Loucy (cell line): ENCODE measurements around the gene MATCAP1.

Experiments
- H2AFZ ChIP-seq: fragments of 200-600 bp; sonication (generic); 2 replicates; pipeline ENCODE4 v1.6.0; 2016; ENCODE audit warnings: antibody characterized with exemption, mild to moderate bottlenecking, low read length, moderate library complexity
- H3F3A ChIP-seq: fragments of 200-600 bp; 2 replicates; pipeline ENCODE4 v1.6.0; 2016; ENCODE audit warnings: antibody characterized with exemption, low read depth, mild to moderate bottlenecking
- H3K27me3 ChIP-seq: fragments of 200-600 bp; sonication (generic); 2 replicates; pipeline ENCODE4 v1.6.1; 2014; ENCODE audit warnings: low read length, mild to moderate bottlenecking; ENCODE audit not compliant: insufficient read depth, poor library complexity, severe bottlenecking
- H3K36me3 ChIP-seq: fragments of 200-600 bp; sonication (generic); 2 replicates; pipeline ENCODE4 v1.6.1; 2016; ENCODE audit warnings: low read length; ENCODE audit not compliant: insufficient read depth
- H3K4me1 ChIP-seq: fragments of 200-600 bp; sonication (generic); 2 replicates; pipeline ENCODE4 v1.5.1; 2014; ENCODE audit warnings: low read length, mild to moderate bottlenecking; ENCODE audit not compliant: insufficient read depth, poor library complexity, severe bottlenecking
- H3K4me2 ChIP-seq: fragments of 200-600 bp; sonication (generic); 2 replicates; pipeline ENCODE4 v1.6.0; 2014; ENCODE audit warnings: antibody characterized with exemption, low read length, low read depth, mild to moderate bottlenecking; ENCODE audit not compliant: poor library complexity, severe bottlenecking
- H3K4me3 ChIP-seq: fragments of 200-600 bp; sonication (generic); 2 replicates; pipeline ENCODE4 v1.5.1; 2014; ENCODE audit warnings: low read length, mild to moderate bottlenecking, mixed read lengths; ENCODE audit not compliant: poor library complexity, severe bottlenecking
- H3K79me2 ChIP-seq: fragments of 200-600 bp; sonication (generic); 2 replicates; pipeline ENCODE4 v1.6.1; 2014; ENCODE audit warnings: low read length; ENCODE audit not compliant: insufficient read depth
- H3K9ac ChIP-seq: fragments of 200-600 bp; sonication (generic); 2 replicates; pipeline ENCODE4 v1.6.0; 2014; ENCODE audit warnings: mild to moderate bottlenecking, low read depth, low read length, moderate library complexity; ENCODE audit not compliant: poor library complexity, severe bottlenecking
- H3K9me2 ChIP-seq: fragments of 200-600 bp; sonication (generic); replicated peaks from 2 replicates; pipeline ENCODE4 v1.6.1; 2016; ENCODE audit warnings: low read depth, low read length, mixed read lengths
- H3K9me3 ChIP-seq: fragments of 200-600 bp; sonication (generic); 2 replicates; pipeline ENCODE4 v1.6.1; 2014; ENCODE audit warnings: mild to moderate bottlenecking, antibody characterized with exemption, low read length, low read depth; ENCODE audit not compliant: insufficient read depth
- H4K20me1 ChIP-seq: fragments of 200-600 bp; sonication (generic); 2 replicates; pipeline ENCODE4 v1.6.0; 2014; ENCODE audit warnings: antibody characterized with exemption, low read length, mild to moderate bottlenecking; ENCODE audit not compliant: insufficient read depth, poor library complexity, severe bottlenecking
- CTCF ChIP-seq: fragments of 200-600 bp; sonication (generic); conservative IDR thresholded peaks from 2 replicates; pipeline ENCODE4 v1.5.1; 2014; ENCODE audit warnings: mild to moderate bottlenecking, antibody characterized with exemption, low read length
- EZH2phosphoT487 ChIP-seq: fragments of 200-600 bp; IDR thresholded peaks from 2 replicates; pipeline ENCODE4 v1.6.1; 2018; ENCODE audit warnings: antibody characterized with exemption, mild to moderate bottlenecking, moderate library complexity, borderline replicate concordance

MATCAP1 gene

GRCh38 chr16:67166110-67166547 is 17.6 kb downstream of the MATCAP1 start:
- TF ChIP-seq CTCF (no peak), EZH2phosphoT487 (no peak)
- no peaks in the 10 kb centered on the region for H3K27me3 ChIP-seq

GRCh38 chr16:67165121-67166078 is 18.4 kb downstream of the MATCAP1 start:
- H3K27me3 ChIP-seq: no peaks in the 10 kb centered on the region
- no peak overlapping the region for H3K9ac ChIP-seq
- H3K9me3 ChIP-seq: no peaks in the 10 kb centered on the region
- peaks cover 13% of the 10 kb centered on the region for H3K4me1 ChIP-seq
- no peak overlapping the region for H3K4me2 ChIP-seq
- no peaks in the 10 kb centered on the region for H4K20me1 ChIP-seq
- H3F3A ChIP-seq: no peaks in the 10 kb centered on the region
- H2AFZ ChIP-seq: no peak overlapping the region
- H3K9me2 ChIP-seq: no peaks in the 10 kb centered on the region
- no peak overlapping the region for H3K4me3 ChIP-seq
- no peak for TF ChIP-seq EZH2phosphoT487
- TF ChIP-seq CTCF: no peak
- no peaks in the 10 kb centered on the region for H3K36me3 ChIP-seq
- no peaks in the 10 kb centered on the region for H3K79me2 ChIP-seq

More at GRCh38 chr16:67166110-67166547, 17.6 kb downstream of the MATCAP1 start:
- H3K4me2 ChIP-seq: no peak overlapping the region
- H3K4me3 ChIP-seq: no peak overlapping the region
- no peak overlapping the region for H2AFZ ChIP-seq
- H3K79me2 ChIP-seq: no peaks in the 10 kb centered on the region
- H3K9me2 ChIP-seq: no peaks in the 10 kb centered on the region
- H4K20me1 ChIP-seq: no peaks in the 10 kb centered on the region
- no peaks in the 10 kb centered on the region for H3K9me3 ChIP-seq
- H3K4me1 ChIP-seq: peaks cover 13% of the 10 kb centered on the region
- no peak overlapping the region for H3K9ac ChIP-seq
- H3F3A ChIP-seq: no peaks in the 10 kb centered on the region
- no peaks in the 10 kb centered on the region for H3K36me3 ChIP-seq

- Histone ChIP-seq H3K27me3 (no peaks in the 10 kb centered on the region), H3K4me1 (peaks cover 7% of the 10 kb centered on the region), H3K9me2 (no peaks in the 10 kb centered on the region), H3K79me2 (peaks cover under 1% of the 10 kb centered on the region; the same call in 1 of the 2 replicates), H4K20me1 (no peaks in the 10 kb centered on the region), H2AFZ (no peak within 1 kb of the TSS), H3K9ac (no peak within 1 kb of the TSS), H3K4me2 (no peak within 1 kb of the TSS), H3F3A (no peaks in the 10 kb centered on the region), H3K9me3 (no peaks in the 10 kb centered on the region), H3K36me3 (no peaks in the 10 kb centered on the region), H3K4me3 (no peak within 1 kb of the TSS)
- no peak for TF ChIP-seq EZH2phosphoT487
- TF ChIP-seq CTCF: no peak
These were observed 19.1 kb downstream of the MATCAP1 start, which contains the start of gene HSF4 for GRCh38 chr16:67164599-67165061. Gene HSF4, plus strand, starts transcription at chr16:67164745. Its CDS starts 67 bp downstream, at chr16:67164812.
